Measurements from ENCODE around the gene LRP2BP. TPM values are rescaled to one million over a fixed set of nuclear protein-coding genes. Genes with fewer than 3 reads are reported as not detected.

Gene LRP2BP
- total and polyA plus RNA-seq, 2 experiments from 2014 or later = 0.28 to 1.7 TPM

DNA sequence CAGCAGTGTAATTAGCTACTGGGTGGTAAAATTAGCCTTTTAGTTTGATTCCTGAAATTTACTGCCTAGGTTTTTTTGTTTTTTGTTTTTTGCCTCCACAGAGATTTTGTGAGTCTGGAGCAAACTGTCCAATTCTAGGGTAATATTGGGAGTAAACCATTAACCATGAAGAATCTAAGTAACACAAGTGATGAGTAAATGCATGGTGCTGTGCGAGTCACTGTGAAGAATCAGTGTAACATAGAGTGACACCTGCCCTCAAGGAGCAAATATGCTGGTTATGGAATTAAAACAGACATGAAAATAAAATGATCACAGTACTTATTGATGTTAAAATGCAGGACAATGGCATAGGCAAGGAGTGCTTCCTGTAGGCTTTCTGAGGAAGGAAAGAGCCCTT lies 60.1 kb downstream of the LRP2BP start (continued):
- TF ChIP-seq, protein P1, sequence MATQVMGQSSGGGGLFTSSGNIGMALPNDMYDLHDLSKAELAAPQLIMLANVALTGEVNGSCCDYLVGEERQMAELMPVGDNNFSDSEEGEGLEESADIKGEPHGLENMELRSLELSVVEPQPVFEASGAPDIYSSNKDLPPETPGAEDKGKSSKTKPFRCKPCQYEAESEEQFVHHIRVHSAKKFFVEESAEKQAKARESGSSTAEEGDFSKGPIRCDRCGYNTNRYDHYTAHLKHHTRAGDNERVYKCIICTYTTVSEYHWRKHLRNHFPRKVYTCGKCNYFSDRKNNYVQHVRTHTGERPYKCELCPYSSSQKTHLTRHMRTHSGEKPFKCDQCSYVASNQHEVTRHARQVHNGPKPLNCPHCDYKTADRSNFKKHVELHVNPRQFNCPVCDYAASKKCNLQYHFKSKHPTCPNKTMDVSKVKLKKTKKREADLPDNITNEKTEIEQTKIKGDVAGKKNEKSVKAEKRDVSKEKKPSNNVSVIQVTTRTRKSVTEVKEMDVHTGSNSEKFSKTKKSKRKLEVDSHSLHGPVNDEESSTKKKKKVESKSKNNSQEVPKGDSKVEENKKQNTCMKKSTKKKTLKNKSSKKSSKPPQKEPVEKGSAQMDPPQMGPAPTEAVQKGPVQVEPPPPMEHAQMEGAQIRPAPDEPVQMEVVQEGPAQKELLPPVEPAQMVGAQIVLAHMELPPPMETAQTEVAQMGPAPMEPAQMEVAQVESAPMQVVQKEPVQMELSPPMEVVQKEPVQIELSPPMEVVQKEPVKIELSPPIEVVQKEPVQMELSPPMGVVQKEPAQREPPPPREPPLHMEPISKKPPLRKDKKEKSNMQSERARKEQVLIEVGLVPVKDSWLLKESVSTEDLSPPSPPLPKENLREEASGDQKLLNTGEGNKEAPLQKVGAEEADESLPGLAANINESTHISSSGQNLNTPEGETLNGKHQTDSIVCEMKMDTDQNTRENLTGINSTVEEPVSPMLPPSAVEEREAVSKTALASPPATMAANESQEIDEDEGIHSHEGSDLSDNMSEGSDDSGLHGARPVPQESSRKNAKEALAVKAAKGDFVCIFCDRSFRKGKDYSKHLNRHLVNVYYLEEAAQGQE (IDR thresholded peaks at IDR 0.05; ENCODE audit: unreplicated experiment) = no peak
- TF ChIP-seq CREB1 (CRISPR knock-in tag; IDR thresholded peaks at IDR 0.05; ENCODE audit: low read depth) = no peak
- no peak for TF ChIP-seq POLR2AphosphoS5 (IDR thresholded peaks at IDR 0.05; ENCODE audit: low read depth)
- TF ChIP-seq EZH2phosphoT487 (IDR thresholded peaks at IDR 0.05; ENCODE audit: unreplicated experiment) = no peak
- no peak for TF ChIP-seq STAT1 (IDR thresholded peaks at IDR 0.05; ENCODE audit: unreplicated experiment)
- TF ChIP-seq CTCF (conservative IDR thresholded peaks at IDR 0.05; ENCODE audit: low read depth in 2 of 2) = no peak
- TF ChIP-seq NANOG (IDR thresholded peaks at IDR 0.05; ENCODE audit: borderline replicate concordance) = no peak
- no peak for TF ChIP-seq JUNB (IDR thresholded peaks at IDR 0.05; ENCODE audit: unreplicated experiment)

DNA sequence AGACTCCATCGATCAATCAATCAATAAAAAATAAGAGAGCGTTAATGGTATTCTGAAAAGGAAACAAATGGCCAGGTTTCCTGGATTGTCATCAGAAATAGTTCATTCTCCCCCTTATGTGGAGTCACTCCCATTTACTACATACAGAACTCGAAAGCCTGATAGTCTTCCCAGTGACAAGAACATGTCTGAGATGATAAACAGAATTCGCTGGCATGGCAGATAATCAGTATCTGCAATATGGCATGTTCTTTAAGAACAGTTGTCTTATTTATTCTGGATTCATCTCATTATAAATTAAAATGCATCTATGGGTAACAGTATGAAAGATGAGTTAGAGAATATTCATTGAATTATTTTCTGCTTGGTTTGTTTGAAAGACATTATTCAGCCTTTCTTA lies 61.4 kb downstream of the LRP2BP start:
- Histone ChIP-seq H3K36me3 (ENCODE audit: insufficient read depth) (no peaks in the 10 kb centered on the region), H3K4me1 (ENCODE audit: insufficient read depth) (peaks cover 15% of the 10 kb centered on the region; the same call in 1 of the 2 replicates), H2AFZ (no peak overlapping the region), H3F3A (replicated peaks; ENCODE audit: low read depth) (no peaks in the 10 kb centered on the region), H4K20me1 (replicated peaks; ENCODE audit: insufficient read depth) (no peaks in the 10 kb centered on the region), H3K79me2 (replicated peaks; ENCODE audit: insufficient read depth) (no peaks in the 10 kb centered on the region), H3K27ac (ENCODE audit: low read depth) (no peak overlapping the region), H3K27me3 (ENCODE audit: insufficient read depth) (no peaks in the 10 kb centered on the region), H3K4me3 (no peak overlapping the region), H3K4me2 (no peak overlapping the region), H3K9me2 (ENCODE audit: insufficient read depth) (no peaks in the 10 kb centered on the region)
- peaks cover 18% of the 10 kb centered on the region for H3K4me1 Mint-ChIP-seq
- ATAC-seq (no peak), DNase-seq (ENCODE audit: low spot score) (no peak)
- H3K27me3 Mint-ChIP-seq (ENCODE audit: insufficient read depth, low read depth, poor library complexity) = no peaks in the 10 kb centered on the region
- H3K9me3 Mint-ChIP-seq = peaks cover 19% of the 10 kb centered on the region
- H3K36me3 Mint-ChIP-seq (ENCODE audit: low read depth) = peaks cover 29% of the 10 kb centered on the region
- no peak overlapping the region for H3K27ac Mint-ChIP-seq
- H3K4me3 Mint-ChIP-seq = no peak overlapping the region
- TF ChIP-seq POLR2AphosphoS5 (IDR thresholded peaks at IDR 0.05; ENCODE audit: low read depth) (no peak), ZNF114 (CRISPR knock-in tag; IDR thresholded peaks at IDR 0.05) (no peak), CREB1 (CRISPR knock-in tag; IDR thresholded peaks at IDR 0.05; ENCODE audit: low read depth) (no peak), NANOG (IDR thresholded peaks at IDR 0.05; ENCODE audit: borderline replicate concordance) (no peak), CTCF (conservative IDR thresholded peaks at IDR 0.05; ENCODE audit: low read depth in 2 of 2) (no peak)
- TF ChIP-seq, protein P2, sequence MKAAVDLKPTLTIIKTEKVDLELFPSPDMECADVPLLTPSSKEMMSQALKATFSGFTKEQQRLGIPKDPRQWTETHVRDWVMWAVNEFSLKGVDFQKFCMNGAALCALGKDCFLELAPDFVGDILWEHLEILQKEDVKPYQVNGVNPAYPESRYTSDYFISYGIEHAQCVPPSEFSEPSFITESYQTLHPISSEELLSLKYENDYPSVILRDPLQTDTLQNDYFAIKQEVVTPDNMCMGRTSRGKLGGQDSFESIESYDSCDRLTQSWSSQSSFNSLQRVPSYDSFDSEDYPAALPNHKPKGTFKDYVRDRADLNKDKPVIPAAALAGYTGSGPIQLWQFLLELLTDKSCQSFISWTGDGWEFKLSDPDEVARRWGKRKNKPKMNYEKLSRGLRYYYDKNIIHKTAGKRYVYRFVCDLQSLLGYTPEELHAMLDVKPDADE (IDR thresholded peaks at IDR 0.05) = no peak
